Activated CD8-positive, alpha-beta memory T cell treated with anti-CD3 and anti-CD28 coated beads for 1 hour (primary cell): ENCODE data around the gene LPCAT1.
"Not testable (repeated sequence)": the region's sequence is repeated elsewhere in the genome, so short reads cannot be mapped to it uniquely, and the experiment has no call there.

Source experiments
- DNase-seq, 2 donors: peaks; one replicate each; pipeline ENCODE4 v3.0.0-alpha.2; 2020; ENCODE audit warnings: low read depth in 1 of 2; ENCODE audit errors: extremely low read depth in 1 of 2

The LPCAT1 gene

DNA sequence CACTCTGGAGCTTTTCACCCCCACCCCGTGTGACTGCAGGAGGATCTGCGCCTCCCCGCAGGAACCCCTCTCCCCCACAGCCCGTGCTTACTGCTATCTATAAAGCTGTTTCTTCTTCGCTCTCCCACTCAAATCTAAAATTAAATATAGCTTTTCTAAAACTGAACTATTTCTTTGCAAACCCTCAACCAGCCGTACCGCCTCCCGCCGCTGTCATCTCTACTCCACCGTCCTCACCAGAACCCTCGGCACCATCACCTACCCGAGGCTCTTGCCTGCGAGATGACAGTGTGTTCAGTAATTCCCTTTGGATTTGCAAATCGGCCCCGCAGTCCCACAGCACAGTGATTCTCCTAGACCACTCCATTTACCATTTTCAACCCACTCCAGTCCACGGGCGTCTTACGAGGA is 13.6 kb downstream of the LPCAT1 start:
- no peak for DNase-seq

DNA sequence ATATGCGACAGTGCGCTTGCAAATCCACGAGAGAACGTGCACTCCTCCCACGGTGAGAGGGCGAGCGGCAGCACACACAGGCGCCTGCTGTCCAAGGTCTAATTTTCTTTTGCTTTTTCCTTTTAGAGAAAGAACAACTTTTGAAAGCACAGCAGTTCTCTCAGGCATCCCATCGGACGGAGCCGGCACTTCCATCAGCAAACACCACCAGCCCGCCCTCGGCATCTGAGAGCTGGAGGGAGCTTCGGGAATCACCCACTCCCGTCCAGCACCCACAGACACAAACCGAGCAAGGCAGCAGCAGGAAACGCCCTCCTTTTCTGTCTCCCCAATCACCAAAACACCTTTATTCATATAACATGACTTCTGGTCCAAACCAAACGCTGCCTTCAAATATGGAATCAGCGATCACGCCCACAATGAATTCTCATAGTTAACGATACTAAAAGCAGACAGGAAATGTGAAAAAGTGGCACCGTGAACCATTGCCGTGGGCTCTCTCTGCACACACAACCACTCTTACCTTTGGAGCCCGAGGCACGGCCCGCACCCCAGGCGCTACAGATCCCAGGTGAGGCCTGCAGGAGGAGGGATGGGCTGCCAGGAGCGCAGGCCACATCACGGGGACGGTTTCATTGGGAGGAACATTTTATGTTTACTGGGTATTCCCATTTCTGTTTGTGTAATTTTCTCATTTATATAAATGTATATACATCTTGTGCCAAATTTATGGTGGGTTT is 14.2 kb downstream of the LPCAT1 start:
- no peak for DNase-seq

DNA sequence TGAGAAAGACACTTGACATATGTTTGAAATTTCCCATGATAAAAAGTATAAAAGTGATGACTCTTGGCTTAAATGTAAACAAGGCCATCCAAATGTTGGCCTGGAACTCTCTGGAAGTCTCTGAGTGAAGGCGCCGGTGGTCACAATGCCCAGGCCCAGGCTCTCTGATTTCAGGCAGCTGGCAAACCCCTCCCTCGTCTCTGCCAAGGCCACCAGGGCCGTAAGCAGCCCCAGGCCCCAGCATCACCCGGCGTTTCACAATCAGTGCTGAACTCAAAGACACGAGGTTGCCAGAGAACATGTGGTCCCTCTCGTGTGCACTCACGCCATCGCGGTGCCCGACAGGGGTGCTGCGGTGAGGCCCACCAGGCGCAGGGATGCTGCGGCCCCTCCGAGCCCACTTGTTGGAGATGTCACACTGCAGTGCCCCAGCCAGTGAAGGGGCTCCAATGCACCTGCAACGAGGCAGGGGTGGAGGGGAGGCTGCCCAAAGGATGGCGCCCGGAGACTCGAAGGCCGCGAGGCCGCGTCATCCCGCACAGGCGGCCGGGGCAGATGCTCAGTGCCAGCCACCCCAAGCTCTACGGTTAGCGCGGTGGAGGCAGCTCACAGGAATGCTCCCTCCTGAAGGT is 15.0 kb downstream of the LPCAT1 start:
- DNase-seq, result no peak

DNA sequence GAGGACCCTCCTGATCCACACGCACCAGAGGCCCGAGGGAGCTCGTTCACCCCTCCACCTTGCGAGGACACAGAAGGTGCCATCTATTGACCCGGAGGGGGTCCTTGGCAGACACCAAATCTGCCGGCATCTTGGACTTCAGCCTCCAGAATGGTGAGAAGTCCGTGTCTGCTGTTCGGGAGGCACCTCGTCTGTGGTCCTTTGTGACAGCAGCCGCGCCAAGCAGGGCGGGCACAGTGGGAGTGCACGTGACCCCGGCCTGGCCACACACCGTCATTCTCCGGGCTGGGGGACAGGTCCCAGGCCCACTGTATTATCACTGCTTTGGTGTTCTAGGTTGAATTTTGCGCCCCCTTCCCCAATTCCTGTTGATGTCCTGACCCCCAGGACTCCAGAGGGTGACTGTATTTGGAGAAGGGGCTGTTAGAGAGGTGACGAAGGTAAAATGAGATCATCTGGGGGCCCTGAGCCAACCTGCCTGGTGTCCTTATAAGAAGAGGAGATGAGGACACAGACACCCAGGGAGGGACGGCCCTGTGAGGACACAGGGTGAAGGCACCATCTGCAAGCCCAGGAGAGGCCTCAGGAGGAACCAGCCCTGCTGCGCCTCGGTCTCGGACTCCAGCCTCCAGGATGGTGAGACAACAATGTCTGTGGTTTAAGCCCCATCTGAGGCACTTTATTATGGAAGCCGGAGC is 15.7 kb downstream of the LPCAT1 start:
- DNase-seq, result no peak

GRCh38 chr5:1507457-1507856 is 16.3 kb downstream of the LPCAT1 start:
- DNase-seq, result no peak

GRCh38 chr5:1507014-1507375 is 16.8 kb downstream of the LPCAT1 start:
- DNase-seq, result no peak

GRCh38 chr5:1506242-1507013 is 17.3 kb downstream of the LPCAT1 start:
- no peak for DNase-seq

GRCh38 chr5:1505506-1506241 is 18.1 kb downstream of the LPCAT1 start:
- DNase-seq, result no peak

DNA sequence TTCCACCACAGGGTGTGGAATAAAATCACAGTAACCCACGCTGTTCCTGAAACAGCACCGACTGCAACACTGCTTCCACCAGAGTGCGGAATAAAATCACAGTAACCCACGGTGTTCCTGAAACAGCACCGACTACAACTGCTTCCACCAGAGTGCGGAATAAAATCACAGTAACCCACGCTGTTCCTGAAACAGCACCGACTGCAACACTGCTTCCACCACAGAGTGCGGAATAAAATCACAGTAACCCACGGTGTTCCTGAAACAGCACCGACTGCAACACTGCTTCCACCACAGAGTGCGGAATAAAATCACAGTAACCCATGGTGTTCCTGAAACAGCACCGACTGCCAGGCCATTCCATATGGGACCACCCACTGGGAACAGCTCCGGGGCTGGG is 18.7 kb downstream of the LPCAT1 start:
- DNase-seq, result not testable (repeated sequence)

GRCh38 chr5:1504617-1505016 is 19.1 kb downstream of the LPCAT1 start:
- DNase-seq, result no peak

DNA sequence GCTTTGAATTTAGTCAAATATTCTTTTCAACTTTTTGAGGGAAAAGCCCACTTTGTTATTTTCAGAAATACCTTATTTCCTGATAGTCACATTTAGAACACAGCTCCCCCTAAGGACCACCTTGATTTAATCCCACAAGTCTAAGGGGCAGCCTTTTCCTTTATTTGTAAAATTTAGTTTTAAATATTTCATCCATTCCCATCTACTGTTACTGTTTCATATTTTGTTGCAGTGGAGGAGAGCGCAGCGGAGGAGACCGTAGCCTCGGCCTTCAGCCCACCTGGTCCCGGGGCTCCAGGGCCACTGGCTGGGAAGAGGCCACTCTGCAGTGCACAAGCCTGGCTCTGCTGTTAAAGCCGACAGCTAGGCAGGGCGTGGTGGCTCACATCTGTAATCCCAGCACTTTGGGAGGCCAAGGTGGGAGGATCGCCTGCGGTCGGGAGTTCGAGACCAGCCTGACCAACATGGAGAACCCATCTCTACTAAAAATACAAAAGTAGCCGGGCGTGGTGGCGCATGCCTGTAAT is 19.6 kb downstream of the LPCAT1 start:
- no peak for DNase-seq

DNA sequence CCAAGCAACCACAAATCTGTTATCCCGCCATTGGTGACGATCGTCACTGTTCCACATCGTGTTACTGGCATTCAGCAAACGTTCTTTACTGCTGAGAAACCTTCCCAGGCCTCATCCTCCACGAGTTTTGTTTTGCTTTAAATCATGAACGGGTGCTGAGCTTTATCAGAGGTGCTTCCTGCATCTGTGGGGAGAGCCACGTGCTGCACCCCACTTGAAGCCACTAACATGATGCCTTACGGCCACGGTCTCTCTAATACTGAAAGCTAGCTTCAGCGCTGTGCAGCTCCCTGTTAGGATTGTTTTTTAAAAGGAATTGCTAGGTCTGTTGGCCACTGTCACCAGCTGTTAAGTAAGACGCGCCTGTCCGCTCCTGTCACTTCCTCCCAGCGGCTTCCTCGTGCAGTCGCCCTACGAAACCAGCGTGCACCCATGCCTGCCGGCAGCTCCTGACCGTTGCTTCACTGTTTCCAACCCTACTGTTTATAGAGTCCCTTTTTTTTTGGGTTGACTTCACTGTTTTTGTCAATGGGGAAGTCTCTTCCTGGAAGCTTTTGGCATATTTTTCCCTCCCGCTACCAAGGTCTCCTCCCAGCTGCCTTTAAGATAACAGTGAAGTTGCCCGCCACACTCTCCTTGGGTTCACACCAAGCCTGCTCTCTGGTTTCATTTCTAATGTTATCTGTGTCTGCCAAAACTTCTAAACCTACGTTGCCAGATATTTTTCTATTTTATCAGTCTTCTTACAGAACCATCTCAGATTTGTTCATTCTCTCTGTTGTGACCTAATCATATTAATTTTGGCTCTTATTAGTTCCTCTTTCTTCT is 20.3 kb downstream of the LPCAT1 start:
- no peak for DNase-seq

DNA sequence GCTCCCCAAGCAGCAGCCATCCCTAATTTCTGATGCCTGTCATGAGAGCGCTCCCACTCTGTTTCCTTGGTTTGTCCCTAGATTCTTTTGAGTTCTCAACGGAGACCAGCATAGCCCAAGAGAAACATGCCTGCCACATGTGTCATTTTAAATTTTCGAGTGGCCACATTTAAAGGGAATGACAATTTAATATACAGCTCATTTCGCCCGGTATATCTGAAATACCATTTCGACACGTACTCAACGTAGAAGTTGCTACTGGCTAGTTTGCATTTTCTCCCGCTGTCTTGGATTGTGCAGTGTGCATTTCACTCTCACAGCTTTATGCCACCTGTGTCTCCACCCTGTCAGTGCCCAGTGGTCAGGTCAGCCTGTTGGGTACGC is 21.0 kb downstream of the LPCAT1 start:
- DNase-seq, result no peak

GRCh38 chr5:1502046-1502736 is 21.6 kb downstream of the LPCAT1 start:
- no peak for DNase-seq

DNA sequence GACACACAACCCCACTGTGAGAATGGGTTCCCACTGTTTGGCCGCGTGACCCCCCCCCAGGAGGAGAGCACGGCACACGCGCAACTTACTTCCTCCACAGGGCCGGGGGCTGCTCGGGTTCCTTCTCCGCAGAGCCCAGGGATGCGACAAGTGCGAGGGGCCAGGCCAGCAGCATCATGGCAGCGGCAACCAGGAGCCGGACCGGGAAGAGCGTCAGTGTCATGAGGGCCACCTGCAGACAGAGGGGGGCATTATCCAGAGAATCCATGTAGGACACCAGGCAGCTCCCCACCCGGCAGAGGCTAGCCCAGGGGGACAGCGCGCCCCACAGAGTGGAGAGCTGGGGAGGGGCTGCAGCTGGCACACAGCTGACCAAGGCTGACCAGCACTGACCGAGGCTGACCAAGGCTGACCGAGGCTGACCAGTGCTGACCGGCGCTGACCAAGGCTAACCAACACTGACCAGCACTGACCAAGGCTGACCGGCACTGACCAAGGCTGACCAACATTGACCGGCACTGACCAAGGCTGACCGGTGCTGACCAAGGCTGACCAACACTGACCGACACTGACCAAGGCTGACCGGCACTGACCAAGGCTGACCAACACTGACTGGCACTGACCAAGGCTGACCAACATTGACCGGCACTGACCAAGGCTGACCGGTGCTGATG is 22.3 kb downstream of the LPCAT1 start:
- no peak for DNase-seq

- no peak for DNase-seq
These were observed 23.2 kb downstream of the LPCAT1 start for GRCh38 chr5:1500411-1501091.

DNA sequence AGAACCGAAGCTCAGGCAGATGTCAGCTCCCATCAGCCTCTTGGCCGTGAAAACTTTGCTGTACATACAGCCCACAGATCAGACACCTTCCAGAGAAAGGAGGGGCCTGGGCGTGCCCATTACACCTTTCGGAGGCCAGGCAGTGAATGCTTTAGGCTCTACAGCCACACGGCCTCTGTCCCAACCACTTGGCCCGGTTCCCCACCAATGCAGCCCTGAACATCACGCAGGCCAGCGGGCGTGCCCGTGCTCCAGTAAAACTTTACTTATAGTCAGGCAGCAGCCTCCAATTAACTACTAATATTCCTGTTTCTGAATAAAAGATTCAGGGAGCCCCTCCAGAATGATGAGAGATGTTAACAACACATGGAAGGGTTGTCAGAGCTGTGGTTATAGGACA is 23.9 kb downstream of the LPCAT1 start:
- no peak for DNase-seq
